ENCODE data around the gene MASP1.
"Not testable (repeated sequence)": the region's sequence is repeated elsewhere in the genome, so short reads cannot be mapped to it uniquely, and the experiment has no call there.

MASP1 gene

GRCh38 chr3:187267306-187267705 lies 24.2 kb downstream of the MASP1 start:
- in situ Hi-C loops (cut with MboI; ENCODE audit: low sequenced_read_pairs), result no loop called here

- in situ Hi-C loops (cut with MboI; ENCODE audit: low sequenced_read_pairs), result no loop called here
Observed at GRCh38 chr3:187266691-187267090, 24.8 kb downstream of the MASP1 start.

DNA sequence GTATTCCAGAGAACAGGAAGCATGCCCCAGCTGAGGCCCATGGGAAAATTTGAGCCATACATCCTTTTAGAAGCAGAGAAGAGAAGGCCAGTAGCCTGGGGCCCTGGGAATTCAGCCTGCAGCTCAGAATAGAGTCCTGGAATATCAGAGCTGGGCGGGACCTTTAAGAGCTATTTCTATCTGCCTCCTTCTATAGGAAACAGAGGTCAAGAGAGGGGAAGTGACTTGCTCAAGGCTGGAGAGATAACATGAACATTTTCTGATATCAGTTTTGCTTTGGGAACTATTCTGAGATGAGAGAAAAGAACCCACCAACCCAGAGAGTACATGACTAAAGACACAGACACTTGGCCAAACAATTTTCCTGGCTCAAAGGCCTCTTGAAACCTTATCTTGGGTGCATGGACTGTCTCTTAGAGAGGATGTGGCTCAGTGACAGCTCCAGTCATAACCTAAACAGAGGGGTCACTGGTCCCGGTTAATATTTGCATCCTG lies 26.0 kb downstream of the MASP1 start:
- in situ Hi-C loops (cut with MboI; ENCODE audit: low sequenced_read_pairs), result no loop called here

GRCh38 chr3:187264911-187265310 lies 26.6 kb downstream of the MASP1 start:
- in situ Hi-C loops (cut with MboI; ENCODE audit: low sequenced_read_pairs), result no loop called here

DNA sequence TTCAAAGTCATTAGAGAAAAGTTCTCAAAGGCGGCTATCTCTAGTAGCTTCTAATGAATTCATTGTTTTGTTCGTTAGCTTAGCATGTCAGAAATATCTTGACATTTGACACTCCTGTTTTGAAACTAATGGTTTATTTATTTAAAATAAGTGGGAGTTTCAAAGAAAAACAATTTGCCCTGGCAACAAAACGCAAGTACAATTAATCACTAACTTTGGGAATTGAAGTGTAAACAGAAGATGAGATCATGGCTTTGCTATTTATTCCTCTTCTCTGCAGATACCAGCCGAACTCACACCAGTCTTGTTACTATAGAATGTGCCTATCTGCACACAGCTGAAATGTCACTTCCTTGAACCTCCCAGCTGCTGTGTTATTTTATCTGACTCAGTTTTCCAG lies 27.5 kb downstream of the MASP1 start:
- in situ Hi-C loops (cut with MboI; ENCODE audit: low sequenced_read_pairs), result no loop called here

GRCh38 chr3:187263270-187263669 lies 28.3 kb downstream of the MASP1 start:
- in situ Hi-C loops (cut with MboI; ENCODE audit: low sequenced_read_pairs), result no loop called here

GRCh38 chr3:187262360-187262759 lies 29.2 kb downstream of the MASP1 start:
- in situ Hi-C loops (cut with MboI; ENCODE audit: low sequenced_read_pairs), result no loop called here

DNA sequence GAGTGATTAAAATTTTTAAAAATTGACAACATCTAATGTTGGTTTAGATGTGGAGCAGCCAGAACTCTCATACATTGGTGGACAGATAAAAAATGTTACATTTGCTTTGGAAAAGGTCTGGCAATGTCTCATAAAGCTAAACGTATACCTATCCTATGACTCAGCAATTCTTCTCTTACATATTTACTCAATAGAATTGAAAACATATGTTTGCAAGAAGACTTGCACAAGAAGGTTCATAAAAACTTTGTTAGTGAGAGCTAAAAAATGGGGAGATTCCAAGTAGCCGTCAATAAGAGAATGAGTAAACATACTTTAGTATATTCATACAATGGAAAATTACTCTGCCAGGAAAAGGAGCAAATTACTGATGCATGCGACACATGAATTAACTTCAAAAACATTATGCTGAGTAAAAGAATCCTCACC lies 30.0 kb downstream of the MASP1 start:
- in situ Hi-C loops (cut with MboI; ENCODE audit: low sequenced_read_pairs), result no loop called here

DNA sequence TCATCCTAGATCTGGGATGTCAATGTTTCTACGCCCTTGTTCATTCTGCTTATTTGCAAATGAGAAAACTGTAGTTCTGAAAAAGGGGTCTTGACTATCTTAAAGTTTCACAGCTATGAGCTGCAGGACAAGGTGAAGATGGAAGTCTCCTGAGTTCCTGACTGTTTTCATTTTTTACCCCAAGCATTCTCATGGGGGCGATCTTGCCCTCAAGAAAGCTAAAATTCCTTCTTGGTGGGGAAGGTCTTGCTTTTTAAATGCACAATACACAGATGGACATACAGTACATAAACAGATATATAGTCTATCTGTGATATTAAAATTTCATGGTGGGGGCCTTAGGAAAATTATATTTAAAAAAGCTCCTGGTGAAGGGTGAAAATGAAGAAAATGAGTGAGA lies 32.4 kb downstream of the MASP1 start:
- in situ Hi-C loops (cut with MboI; ENCODE audit: low sequenced_read_pairs), result no loop called here

DNA sequence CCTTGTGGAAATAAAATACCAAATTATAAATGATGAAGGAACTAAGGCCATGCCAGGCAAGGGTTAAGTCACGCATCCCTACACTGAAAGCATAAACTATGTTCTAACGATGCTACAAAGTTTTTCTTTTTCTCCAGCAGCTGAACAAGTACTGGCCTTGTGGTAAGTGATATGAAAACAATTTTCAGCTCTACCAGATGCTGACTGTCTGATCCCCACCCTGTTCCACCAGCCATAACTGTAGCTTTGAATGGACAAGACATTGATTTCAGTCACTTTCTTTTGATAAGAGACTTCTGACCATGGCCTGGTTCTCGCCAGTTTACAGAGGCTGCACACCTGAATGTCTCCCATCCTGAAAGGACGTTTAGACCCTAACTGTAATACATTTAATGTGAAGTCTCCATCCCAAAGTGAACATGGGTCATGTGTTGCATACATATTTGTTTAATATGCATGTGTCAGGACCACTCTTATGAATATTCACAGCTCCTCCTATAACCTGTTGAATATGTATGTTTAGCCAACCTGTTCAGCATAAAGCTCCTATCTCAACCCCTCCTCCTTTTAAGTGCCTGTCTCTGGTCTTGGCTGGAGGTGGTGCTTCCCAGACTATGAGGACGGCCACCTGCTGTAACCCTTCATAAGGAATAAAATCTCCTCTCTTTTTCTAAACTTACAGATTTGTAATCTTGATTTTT lies 33.4 kb downstream of the MASP1 start:
- in situ Hi-C loops (cut with MboI; ENCODE audit: low sequenced_read_pairs), result no loop called here

DNA sequence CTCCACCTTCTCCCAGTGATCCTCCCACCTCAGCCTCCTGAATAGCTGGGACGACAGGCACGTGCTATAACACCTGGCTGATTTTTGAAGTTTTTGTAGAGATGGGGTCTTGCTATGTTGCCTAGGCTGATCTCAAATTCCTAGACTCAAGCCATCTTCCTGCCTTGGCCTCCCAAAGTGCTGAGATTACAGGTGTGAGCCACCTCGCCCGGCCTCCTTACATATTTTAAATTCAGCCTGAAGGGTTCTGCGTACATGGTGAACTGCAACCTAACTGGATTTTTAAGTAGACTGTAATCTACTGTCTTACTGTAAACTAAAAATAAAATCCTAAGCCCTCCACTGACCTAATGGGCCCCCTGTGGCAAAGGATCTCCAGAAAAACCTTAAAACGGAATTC lies 34.1 kb downstream of the MASP1 start:
- in situ Hi-C loops (cut with MboI; ENCODE audit: low sequenced_read_pairs), result no loop called here

GRCh38 chr3:187256051-187256616 lies 35.4 kb downstream of the MASP1 start:
- in situ Hi-C loops (cut with MboI; ENCODE audit: low sequenced_read_pairs), result no loop called here

GRCh38 chr3:187255314-187255713 lies 36.2 kb downstream of the MASP1 start:
- in situ Hi-C loops (cut with MboI; ENCODE audit: low sequenced_read_pairs), result no loop called here

DNA sequence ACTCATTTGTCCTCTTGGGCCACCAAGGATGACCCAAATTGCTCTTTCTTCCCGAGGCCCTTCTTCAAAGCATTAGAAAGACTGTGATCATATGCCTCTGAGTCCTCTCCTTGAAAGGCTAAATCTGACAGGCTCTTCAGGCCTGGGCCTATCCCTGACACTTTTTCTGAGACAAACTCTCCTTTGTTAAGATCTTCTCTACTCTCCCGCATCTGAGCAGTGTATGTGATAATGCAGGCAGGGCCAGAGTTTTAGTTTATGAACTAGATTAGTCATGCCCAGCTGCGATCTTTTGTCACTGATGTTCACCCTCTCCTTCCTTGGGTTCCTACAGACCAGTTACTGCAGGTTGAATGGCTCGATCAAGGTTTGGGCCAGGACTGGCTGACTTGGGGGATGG lies 39.2 kb downstream of the MASP1 start:
- in situ Hi-C loops (cut with MboI; ENCODE audit: low sequenced_read_pairs), result no loop called here

- in situ Hi-C loops (cut with MboI; ENCODE audit: low sequenced_read_pairs), result no loop called here
Observed at GRCh38 chr3:187251599-187251998, 39.9 kb downstream of the MASP1 start.

DNA sequence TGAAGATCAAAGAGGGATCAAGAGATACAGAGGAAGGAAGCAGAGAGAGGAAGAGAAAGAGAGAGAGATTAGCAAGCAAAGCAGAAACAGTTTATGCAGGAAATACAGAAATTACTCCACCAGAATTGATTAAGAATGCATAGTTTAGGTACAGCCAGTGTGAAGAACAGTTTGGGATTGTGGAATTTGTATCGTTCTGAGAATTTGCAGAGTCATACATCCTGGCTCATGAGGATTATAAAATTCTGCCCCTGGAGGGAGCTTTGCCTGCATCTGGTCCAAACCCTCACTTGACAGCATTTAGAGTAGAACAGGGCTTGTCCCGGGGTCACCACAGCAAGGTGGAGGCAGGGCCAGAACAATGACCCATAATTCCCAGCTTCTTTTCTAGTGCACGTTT lies 44.1 kb downstream of the MASP1 start:
- in situ Hi-C loops (cut with MboI; ENCODE audit: low sequenced_read_pairs), result no loop called here

DNA sequence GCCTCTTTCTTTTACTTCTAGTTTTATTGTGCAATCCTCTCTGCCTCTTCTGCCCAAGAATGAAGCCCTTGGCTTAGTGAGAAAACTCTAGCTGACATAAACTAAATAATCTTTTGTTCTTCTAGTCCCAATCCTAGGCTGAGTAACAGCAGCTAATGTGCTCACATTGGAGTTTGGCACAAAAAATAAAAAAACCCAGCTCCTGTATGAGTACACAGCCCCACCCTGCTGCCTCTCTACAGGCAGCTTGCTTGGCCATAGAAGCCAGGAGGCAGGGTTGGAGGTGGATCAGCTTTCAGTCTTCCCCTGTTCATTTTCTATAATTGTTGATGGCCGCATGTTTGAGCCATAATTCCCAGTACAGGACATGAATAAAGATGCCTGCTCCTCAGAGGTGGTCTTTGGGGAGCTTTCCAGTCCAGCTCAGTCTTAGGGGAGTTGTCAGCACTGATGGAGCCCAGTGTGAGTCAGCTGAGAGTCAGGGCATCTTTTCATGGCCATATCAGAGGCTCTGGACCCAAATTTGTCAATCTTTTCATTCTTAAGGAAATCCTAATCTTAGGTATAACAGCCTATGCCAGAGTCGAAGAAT lies 47.5 kb downstream of the MASP1 start:
- in situ Hi-C loops (cut with MboI; ENCODE audit: low sequenced_read_pairs), result no loop called here

DNA sequence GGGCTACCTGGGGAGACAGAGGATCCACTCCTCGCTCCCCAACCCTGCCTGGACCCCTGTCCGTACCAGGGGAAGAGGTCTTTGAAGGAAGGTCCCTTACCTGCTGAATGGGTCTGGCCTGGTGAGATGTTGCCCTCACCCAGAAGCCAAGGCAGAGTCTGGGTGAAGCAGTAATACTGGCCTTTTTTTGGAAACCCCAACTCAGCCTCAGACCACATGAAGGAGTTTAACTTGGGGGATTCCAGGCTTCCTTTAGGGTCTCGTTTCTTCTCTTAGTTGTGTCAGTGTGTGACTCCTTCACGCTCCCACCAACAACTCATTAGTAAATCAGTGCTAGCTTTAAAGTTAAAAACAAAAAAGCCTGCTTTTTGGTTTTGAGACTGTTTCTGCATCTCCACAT lies 48.6 kb downstream of the MASP1 start:
- in situ Hi-C loops (cut with MboI; ENCODE audit: low sequenced_read_pairs), result no loop called here

DNA sequence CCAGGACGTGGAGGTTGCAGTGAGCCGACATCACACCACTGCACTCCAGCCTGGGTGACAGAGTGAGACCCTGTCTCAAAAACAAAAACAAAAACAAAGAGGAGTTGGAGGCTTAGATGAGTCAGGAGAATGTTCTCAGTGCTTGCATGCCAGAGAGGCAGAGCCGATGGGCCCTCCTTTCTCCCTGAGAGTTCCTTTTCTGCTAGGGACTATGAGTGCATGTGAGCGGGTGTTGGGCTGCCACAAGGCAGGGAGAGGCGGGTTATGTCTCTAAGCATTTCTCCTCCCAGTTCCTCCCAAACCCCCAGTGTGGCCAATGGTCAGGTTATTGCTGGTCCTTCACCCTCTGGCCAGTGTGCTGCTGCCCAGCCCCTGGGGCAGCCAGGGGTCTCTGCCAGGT lies 49.1 kb downstream of the MASP1 start:
- in situ Hi-C loops (cut with MboI; ENCODE audit: low sequenced_read_pairs), result no loop called here

DNA sequence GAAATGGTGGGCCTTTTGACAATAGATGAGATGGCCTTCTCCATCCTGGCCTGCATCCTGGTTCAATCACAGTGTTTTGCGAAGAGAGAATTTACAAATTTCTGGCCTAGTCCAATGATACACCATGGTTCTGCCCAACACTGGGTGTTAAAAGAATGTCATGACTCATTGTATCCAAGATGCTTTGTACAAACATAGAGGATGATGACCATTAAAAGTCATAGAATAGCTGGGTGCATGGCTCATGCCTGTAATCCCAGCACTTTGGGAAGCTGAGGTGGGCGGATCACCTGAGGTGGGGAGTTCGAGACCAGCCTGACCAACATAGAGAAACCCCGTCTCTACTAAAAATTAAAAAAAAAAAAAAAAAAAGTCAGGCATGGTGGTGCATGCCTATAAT lies 52.7 kb downstream of the MASP1 start:
- in situ Hi-C loops (cut with MboI; ENCODE audit: low sequenced_read_pairs), result not testable (repeated sequence)

GRCh38 chr3:187238239-187238638 lies 53.3 kb downstream of the MASP1 start:
- in situ Hi-C loops (cut with MboI; ENCODE audit: low sequenced_read_pairs), result no loop called here

GRCh38 chr3:187237741-187238140 lies 53.8 kb downstream of the MASP1 start:
- in situ Hi-C loops (cut with MboI; ENCODE audit: low sequenced_read_pairs), result no loop called here

Data from HL-60/S4 treated with phorbol 12-myristate 13-acetate at 8.2 ng/mL for 4 days and 3 days (cell line).